DOHH2 (cell line): ENCODE data around the gene GATD1.
A peak's percentile ranks its signal among the peaks of the same experiment; 100 is the strongest.

Experiments used
- H3F3A ChIP-seq: fragments of 200-600 bp; sonication (generic), shearing (Covaris generic); 2 replicates; pipeline ENCODE4 v1.6.0; 2016; ENCODE audit warnings: antibody characterized with exemption, mild to moderate bottlenecking; ENCODE audit not compliant: control insufficient read depth, insufficient read depth
- H3K27ac ChIP-seq: fragments of 200-600 bp; sonication (generic); 2 replicates; pipeline ENCODE4 v1.5.1; 2014; ENCODE audit warnings: low read depth, mild to moderate bottlenecking, low read length, moderate library complexity
- H3K27me3 ChIP-seq: fragments of 200-600 bp; sonication (generic); 2 replicates; pipeline ENCODE4 v1.6.1; 2014; ENCODE audit warnings: mild to moderate bottlenecking, low read length, mixed read lengths; ENCODE audit not compliant: control insufficient read depth
- H3K36me3 ChIP-seq: fragments of 200-600 bp; sonication (generic); 2 replicates; pipeline ENCODE4 v1.6.1; 2014; ENCODE audit warnings: mild to moderate bottlenecking, low read length, moderate library complexity, mixed read lengths; ENCODE audit not compliant: control insufficient read depth
- H3K4me1 ChIP-seq: fragments of 200-600 bp; sonication (generic); 2 replicates; pipeline ENCODE4 v1.6.1; 2014; ENCODE audit warnings: mild to moderate bottlenecking, low read length, mixed read lengths; ENCODE audit not compliant: control insufficient read depth
- H3K4me2 ChIP-seq: fragments of 200-600 bp; sonication (generic); 2 replicates; pipeline ENCODE4 v1.6.0; 2014; ENCODE audit warnings: mild to moderate bottlenecking, low read length, moderate library complexity
- H3K4me3 ChIP-seq: fragments of 200-600 bp; sonication (generic); 2 replicates; pipeline ENCODE4 v1.5.1; 2014; ENCODE audit warnings: mild to moderate bottlenecking, low read length, mixed read lengths
- H3K79me2 ChIP-seq: fragments of 200-600 bp; sonication (generic); 2 replicates; pipeline ENCODE4 v1.6.1; 2014; ENCODE audit warnings: mild to moderate bottlenecking, low read length, mixed read lengths; ENCODE audit not compliant: control insufficient read depth
- H3K9me2 ChIP-seq: fragments of 200-600 bp; sonication (generic); replicated peaks from 2 replicates; pipeline ENCODE4 v1.6.1; 2014; ENCODE audit warnings: mild to moderate bottlenecking, low read length, mixed read lengths; ENCODE audit not compliant: control insufficient read depth
- H3K9me3 ChIP-seq: fragments of 200-600 bp; sonication (generic); 2 replicates; pipeline ENCODE4 v1.6.1; 2014; ENCODE audit warnings: antibody characterized with exemption, low read length, mixed read lengths; ENCODE audit not compliant: control insufficient read depth, insufficient read depth
- H4K20me1 ChIP-seq: fragments of 200-600 bp; sonication (generic); 2 replicates; pipeline ENCODE4 v1.6.0; 2014; ENCODE audit warnings: low read depth, mild to moderate bottlenecking, antibody characterized with exemption, low read length, moderate library complexity; ENCODE audit not compliant: control insufficient read depth, insufficient read depth
- CTCF ChIP-seq: fragments of 200-600 bp; sonication (generic); IDR thresholded peaks from one replicate; pipeline ENCODE4 v1.5.1; 2014; ENCODE audit warnings: antibody characterized with exemption, mild to moderate bottlenecking, low read depth, low read length; ENCODE audit not compliant: poor library complexity, severe bottlenecking
- EZH2phosphoT487 ChIP-seq: fragments of 200-600 bp; sonication (generic); IDR thresholded peaks from 2 replicates; pipeline ENCODE4 v1.6.1; 2017; ENCODE audit warnings: borderline replicate concordance, mild to moderate bottlenecking, antibody characterized with exemption, low read length, moderate library complexity, mixed read lengths

Gene GATD1

GRCh38 chr11:774873-775592 lies 2.3 kb downstream of the GATD1 start:
- Histone ChIP-seq H3K27ac (no peak overlapping the region), H3K27me3 (no peaks in the 10 kb centered on the region), H3F3A (no peaks in the 10 kb centered on the region), H4K20me1 (no peaks in the 10 kb centered on the region; the same call in 1 of the 2 replicates), H3K4me2 (peak overlapping the region; percentile 80), H3K9me2 (no peaks in the 10 kb centered on the region), H3K79me2 (peaks cover 71% of the 10 kb centered on the region), H3K4me3 (no peak overlapping the region; the same call in 1 of the 2 replicates), H3K9me3 (no peaks in the 10 kb centered on the region), H3K4me1 (peaks cover 19% of the 10 kb centered on the region), H3K36me3 (peaks cover 69% of the 10 kb centered on the region)
- TF ChIP-seq EZH2phosphoT487 (no peak), CTCF (no peak)

GRCh38 chr11:773830-774229 lies 3.5 kb downstream of the GATD1 start:
- Histone ChIP-seq H3K36me3 (peaks cover 63% of the 10 kb centered on the region), H3K27ac (no peak overlapping the region), H3K9me2 (no peaks in the 10 kb centered on the region), H3K27me3 (no peaks in the 10 kb centered on the region), H3K9me3 (no peaks in the 10 kb centered on the region), H4K20me1 (no peaks in the 10 kb centered on the region; the same call in 1 of the 2 replicates), H3K4me1 (peaks cover 15% of the 10 kb centered on the region), H3K79me2 (peaks cover 64% of the 10 kb centered on the region), H3K4me3 (no peak overlapping the region), H3K4me2 (no peak overlapping the region), H3F3A (no peaks in the 10 kb centered on the region)
- TF ChIP-seq EZH2phosphoT487, result no peak

- Histone ChIP-seq H3K9me3 (no peaks in the 10 kb centered on the region), H3K27me3 (no peaks in the 10 kb centered on the region), H4K20me1 (no peaks in the 10 kb centered on the region; the same call in 1 of the 2 replicates), H3K27ac (no peak overlapping the region), H3K36me3 (peaks cover 62% of the 10 kb centered on the region), H3F3A (no peaks in the 10 kb centered on the region), H3K4me2 (no peak overlapping the region), H3K79me2 (peaks cover 60% of the 10 kb centered on the region), H3K4me3 (no peak overlapping the region), H3K4me1 (peaks cover 11% of the 10 kb centered on the region), H3K9me2 (no peaks in the 10 kb centered on the region)
- TF ChIP-seq CTCF (no peak), EZH2phosphoT487 (no peak)
These were observed 3.9 kb downstream of the GATD1 start for GRCh38 chr11:773425-773824.
